ENCODE data around the gene CDK5RAP2.

DNA sequence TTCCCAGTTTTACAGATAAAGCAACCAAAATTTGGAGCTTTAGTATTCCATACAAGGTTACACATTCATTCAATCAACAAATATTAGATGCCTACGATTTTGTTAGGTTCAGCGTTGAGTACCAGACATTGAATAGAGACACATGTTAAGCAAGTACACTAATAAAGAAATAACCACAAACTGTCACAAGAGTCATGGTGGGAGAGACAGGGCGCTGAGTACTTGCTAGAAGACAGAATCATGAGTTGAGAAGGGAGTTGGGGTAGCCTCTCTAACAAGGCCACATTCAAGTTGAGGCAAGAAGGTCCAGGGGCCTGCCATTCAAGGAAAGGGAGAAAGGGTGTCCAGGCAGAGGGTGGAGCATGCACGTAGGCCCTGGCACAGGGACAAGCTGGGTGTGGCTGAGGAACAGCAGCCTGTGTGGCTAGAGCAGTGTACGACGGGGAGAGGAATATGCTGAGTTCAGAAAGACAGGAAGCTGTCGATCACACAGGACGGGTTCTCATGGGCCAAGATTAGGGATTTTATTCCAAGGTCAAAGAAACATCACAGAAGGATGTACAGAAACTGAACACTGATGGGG lies 17.0 kb downstream of the CDK5RAP2 start:
- TF ChIP-seq, protein P1, sequence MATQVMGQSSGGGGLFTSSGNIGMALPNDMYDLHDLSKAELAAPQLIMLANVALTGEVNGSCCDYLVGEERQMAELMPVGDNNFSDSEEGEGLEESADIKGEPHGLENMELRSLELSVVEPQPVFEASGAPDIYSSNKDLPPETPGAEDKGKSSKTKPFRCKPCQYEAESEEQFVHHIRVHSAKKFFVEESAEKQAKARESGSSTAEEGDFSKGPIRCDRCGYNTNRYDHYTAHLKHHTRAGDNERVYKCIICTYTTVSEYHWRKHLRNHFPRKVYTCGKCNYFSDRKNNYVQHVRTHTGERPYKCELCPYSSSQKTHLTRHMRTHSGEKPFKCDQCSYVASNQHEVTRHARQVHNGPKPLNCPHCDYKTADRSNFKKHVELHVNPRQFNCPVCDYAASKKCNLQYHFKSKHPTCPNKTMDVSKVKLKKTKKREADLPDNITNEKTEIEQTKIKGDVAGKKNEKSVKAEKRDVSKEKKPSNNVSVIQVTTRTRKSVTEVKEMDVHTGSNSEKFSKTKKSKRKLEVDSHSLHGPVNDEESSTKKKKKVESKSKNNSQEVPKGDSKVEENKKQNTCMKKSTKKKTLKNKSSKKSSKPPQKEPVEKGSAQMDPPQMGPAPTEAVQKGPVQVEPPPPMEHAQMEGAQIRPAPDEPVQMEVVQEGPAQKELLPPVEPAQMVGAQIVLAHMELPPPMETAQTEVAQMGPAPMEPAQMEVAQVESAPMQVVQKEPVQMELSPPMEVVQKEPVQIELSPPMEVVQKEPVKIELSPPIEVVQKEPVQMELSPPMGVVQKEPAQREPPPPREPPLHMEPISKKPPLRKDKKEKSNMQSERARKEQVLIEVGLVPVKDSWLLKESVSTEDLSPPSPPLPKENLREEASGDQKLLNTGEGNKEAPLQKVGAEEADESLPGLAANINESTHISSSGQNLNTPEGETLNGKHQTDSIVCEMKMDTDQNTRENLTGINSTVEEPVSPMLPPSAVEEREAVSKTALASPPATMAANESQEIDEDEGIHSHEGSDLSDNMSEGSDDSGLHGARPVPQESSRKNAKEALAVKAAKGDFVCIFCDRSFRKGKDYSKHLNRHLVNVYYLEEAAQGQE (IDR thresholded peaks at IDR 0.05; ENCODE audit: insufficient replicate concordance, low read depth) = no peak
- TF ChIP-seq CTCF (IDR thresholded peaks at IDR 0.05; ENCODE audit: insufficient read depth, low read length) = no peak
- TF ChIP-seq GABPA (IDR thresholded peaks at IDR 0.05; ENCODE audit: low read depth) = no peak
- TF ChIP-seq POLR2AphosphoS5 (IDR thresholded peaks at IDR 0.05; ENCODE audit: low read depth) = no peak
- TF ChIP-seq SPI1 (IDR thresholded peaks at IDR 0.05; ENCODE audit: borderline replicate concordance, low read depth) = no peak
